Stimulated activated naive B cell treated with anti-CD40 and anti-IgM and Interleukin-4, amounts not matched to agents 10 μg/mL and 1 μg/mL and 100 μg/mL, for 72 hours (primary cell): Measurements from ENCODE around the gene GALNT1.

ENCODE experiments used
- ATAC-seq, 2 donors: fragments of 150-1000 bp; cut with Tn5 transposase; replicated peaks; 2 replicates each; pipeline ENCODE4 v1.10.0; 2021; ENCODE audit warnings: moderate library complexity in 1 of 2
- DNase-seq: peaks from one replicate; pipeline ENCODE4 v3.0.0; 2021
- H3K27ac Mint-ChIP-seq: one replicate; pipeline ENCODE4 v1.8.0; 2022; ENCODE audit warnings: mild to moderate bottlenecking, mixed read lengths
- H3K27me3 Mint-ChIP-seq, 2 donors: one replicate each; pipeline ENCODE4 v1.8.0; 2022; ENCODE audit warnings: mixed read lengths in 2 of 2
- H3K36me3 Mint-ChIP-seq, 2 donors: one replicate each; pipeline ENCODE4 v1.8.0; 2022; ENCODE audit warnings: mixed read lengths in 2 of 2, mild to moderate bottlenecking in 1 of 2
- H3K4me1 Mint-ChIP-seq, 2 donors: one replicate each; pipeline ENCODE4 v1.8.0; 2022; ENCODE audit warnings: mixed read lengths in 2 of 2, mild to moderate bottlenecking in 1 of 2
- H3K4me3 Mint-ChIP-seq, 2 donors: one replicate each; pipeline ENCODE4 v1.8.0; 2022; ENCODE audit warnings: mild to moderate bottlenecking in 2 of 2, mixed read lengths in 2 of 2, moderate library complexity in 1 of 2
- H3K9me3 Mint-ChIP-seq, 2 donors: one replicate each; pipeline ENCODE4 v1.8.0; 2022; ENCODE audit warnings: mixed read lengths in 2 of 2, mild to moderate bottlenecking in 1 of 2

GALNT1 gene

GRCh38 chr18:35688757-35689156 is 107.2 kb downstream of the GALNT1 start:
- DNase-seq (no peak), ATAC-seq (peak in 1 of 2 donors; percentile 38)
- peaks cover 28 to 33% of the 10 kb centered on the region in 2 donors for H3K36me3 Mint-ChIP-seq
- peaks cover 0 to 2% of the 10 kb centered on the region in 2 donors for H3K4me1 Mint-ChIP-seq
- no peak overlapping the region for H3K4me3 Mint-ChIP-seq
- no peaks in the 10 kb centered on the region for H3K9me3 Mint-ChIP-seq
- H3K27ac Mint-ChIP-seq = no peak overlapping the region
- no peaks in the 10 kb centered on the region for H3K27me3 Mint-ChIP-seq

- Mint-ChIP-seq H3K36me3 (peaks cover 21 to 24% of the 10 kb centered on the region in 2 donors), H3K4me3 (no peak overlapping the region), H3K4me1 (peaks cover 0 to 2% of the 10 kb centered on the region in 2 donors), H3K27ac (no peak overlapping the region), H3K9me3 (no peaks in the 10 kb centered on the region), H3K27me3 (no peaks in the 10 kb centered on the region)
- DNase-seq = no peak
- no peak for ATAC-seq
Measured at GRCh38 chr18:35689728-35690127, 108.2 kb downstream of the GALNT1 start.

- no peaks in the 10 kb centered on the region for H3K9me3 Mint-ChIP-seq
- no peaks in the 10 kb centered on the region for H3K27me3 Mint-ChIP-seq
- DNase-seq = no peak
- no peak for ATAC-seq
- H3K27ac Mint-ChIP-seq = no peak overlapping the region
- peaks cover 15 to 16% of the 10 kb centered on the region in 2 donors for H3K36me3 Mint-ChIP-seq
- H3K4me1 Mint-ChIP-seq = peaks cover 0 to 2% of the 10 kb centered on the region in 2 donors
- H3K4me3 Mint-ChIP-seq = no peak overlapping the region
Measured at GRCh38 chr18:35691625-35692024, 110.1 kb downstream of the GALNT1 start.

GRCh38 chr18:35692866-35693265 is 111.3 kb downstream of the GALNT1 start:
- DNase-seq (no peak), ATAC-seq (no peak)
- Mint-ChIP-seq H3K36me3 (peaks cover 13 to 18% of the 10 kb centered on the region in 2 donors), H3K27me3 (no peaks in the 10 kb centered on the region), H3K9me3 (no peaks in the 10 kb centered on the region), H3K4me1 (peaks cover 0 to 2% of the 10 kb centered on the region in 2 donors), H3K4me3 (no peak overlapping the region), H3K27ac (no peak overlapping the region)

- no peak for ATAC-seq
- no peak for DNase-seq
Measured at GRCh38 chr18:35693829-35694228, 112.3 kb downstream of the GALNT1 start.

GRCh38 chr18:35694808-35695207 is 113.3 kb downstream of the GALNT1 start:
- peaks cover 18 to 20% of the 10 kb centered on the region in 2 donors for H3K36me3 Mint-ChIP-seq
- H3K4me3 Mint-ChIP-seq = no peak overlapping the region
- no peaks in the 10 kb centered on the region for H3K4me1 Mint-ChIP-seq
- ATAC-seq = no peak
- H3K27ac Mint-ChIP-seq = no peak overlapping the region
- DNase-seq = no peak
- H3K27me3 Mint-ChIP-seq = no peaks in the 10 kb centered on the region
- H3K9me3 Mint-ChIP-seq = no peaks in the 10 kb centered on the region

More at GRCh38 chr18:35693829-35694228, 112.3 kb downstream of the GALNT1 start:
- no peaks in the 10 kb centered on the region for H3K27me3 Mint-ChIP-seq
- no peaks in the 10 kb centered on the region for H3K4me1 Mint-ChIP-seq
- H3K4me3 Mint-ChIP-seq = no peak overlapping the region
- H3K36me3 Mint-ChIP-seq = peaks cover 9 to 11% of the 10 kb centered on the region in 2 donors
- no peak overlapping the region for H3K27ac Mint-ChIP-seq
- H3K9me3 Mint-ChIP-seq = no peaks in the 10 kb centered on the region

GRCh38 chr18:35695384-35695783 is 113.8 kb downstream of the GALNT1 start:
- Mint-ChIP-seq H3K27me3 (no peaks in the 10 kb centered on the region), H3K4me1 (no peaks in the 10 kb centered on the region), H3K27ac (no peak overlapping the region), H3K4me3 (no peak overlapping the region), H3K36me3 (peaks cover 20 to 26% of the 10 kb centered on the region in 2 donors), H3K9me3 (no peaks in the 10 kb centered on the region)
- ATAC-seq (no peak), DNase-seq (no peak)

- ATAC-seq (no peak), DNase-seq (no peak)
- Mint-ChIP-seq H3K9me3 (no peaks in the 10 kb centered on the region), H3K27ac (no peak overlapping the region), H3K27me3 (no peaks in the 10 kb centered on the region), H3K4me1 (no peaks in the 10 kb centered on the region), H3K36me3 (peaks cover 20 to 29% of the 10 kb centered on the region in 2 donors), H3K4me3 (no peak overlapping the region)
Measured at GRCh38 chr18:35695803-35696202, 114.3 kb downstream of the GALNT1 start.

- no peaks in the 10 kb centered on the region for H3K27me3 Mint-ChIP-seq
- no peaks in the 10 kb centered on the region for H3K4me1 Mint-ChIP-seq
- no peak overlapping the region for H3K4me3 Mint-ChIP-seq
- H3K9me3 Mint-ChIP-seq = no peaks in the 10 kb centered on the region
- ATAC-seq (no peak), DNase-seq (no peak)
- H3K27ac Mint-ChIP-seq = no peak overlapping the region
- H3K36me3 Mint-ChIP-seq = peaks cover 17 to 33% of the 10 kb centered on the region in 2 donors
Measured at GRCh38 chr18:35696307-35696706, 114.8 kb downstream of the GALNT1 start.

- no peaks in the 10 kb centered on the region for H3K27me3 Mint-ChIP-seq
Measured at GRCh38 chr18:35697869-35698268, 116.3 kb downstream of the GALNT1 start.

GRCh38 chr18:35703043-35703688 is 121.6 kb downstream of the GALNT1 start:
- H3K36me3 Mint-ChIP-seq = peaks cover 26 to 52% of the 10 kb centered on the region in 2 donors
- H3K4me3 Mint-ChIP-seq = no peak overlapping the region
- H3K4me1 Mint-ChIP-seq = no peaks in the 10 kb centered on the region
- no peak for ATAC-seq
- H3K27me3 Mint-ChIP-seq = no peaks in the 10 kb centered on the region
- DNase-seq = no peak
- H3K27ac Mint-ChIP-seq = no peak overlapping the region
- H3K9me3 Mint-ChIP-seq = no peaks in the 10 kb centered on the region

More at GRCh38 chr18:35697869-35698268, 116.3 kb downstream of the GALNT1 start:
- no peaks in the 10 kb centered on the region for H3K9me3 Mint-ChIP-seq
- DNase-seq (no peak), ATAC-seq (no peak)
- H3K36me3 Mint-ChIP-seq = peaks cover 19 to 42% of the 10 kb centered on the region in 2 donors
- no peaks in the 10 kb centered on the region for H3K4me1 Mint-ChIP-seq
- H3K27ac Mint-ChIP-seq = no peak overlapping the region
- H3K4me3 Mint-ChIP-seq = no peak overlapping the region

- ATAC-seq = no peak
- no peaks in the 10 kb centered on the region for H3K9me3 Mint-ChIP-seq
- H3K4me1 Mint-ChIP-seq = no peaks in the 10 kb centered on the region
- H3K36me3 Mint-ChIP-seq = peaks cover 27 to 47% of the 10 kb centered on the region in 2 donors
- H3K4me3 Mint-ChIP-seq = no peak overlapping the region
- no peak for DNase-seq
- peak overlapping the region; percentile 53 for H3K27ac Mint-ChIP-seq
- no peaks in the 10 kb centered on the region for H3K27me3 Mint-ChIP-seq
Measured at GRCh38 chr18:35705988-35706387, 124.4 kb downstream of the GALNT1 start.

GRCh38 chr18:35707247-35707646 is 125.7 kb downstream of the GALNT1 start:
- Mint-ChIP-seq H3K36me3 (peaks cover 29 to 47% of the 10 kb centered on the region in 2 donors), H3K4me1 (no peaks in the 10 kb centered on the region), H3K4me3 (no peak overlapping the region), H3K27me3 (no peaks in the 10 kb centered on the region), H3K9me3 (no peaks in the 10 kb centered on the region), H3K27ac (no peak overlapping the region)
- DNase-seq = no peak
- ATAC-seq = no peak

GRCh38 chr18:35707674-35708073 is 126.1 kb downstream of the GALNT1 start:
- ATAC-seq (no peak), DNase-seq (no peak)
- Mint-ChIP-seq H3K4me3 (no peak overlapping the region), H3K9me3 (no peaks in the 10 kb centered on the region), H3K4me1 (no peaks in the 10 kb centered on the region), H3K27ac (no peak overlapping the region), H3K36me3 (peaks cover 33 to 48% of the 10 kb centered on the region in 2 donors), H3K27me3 (no peaks in the 10 kb centered on the region)

GRCh38 chr18:35710581-35710980 is 129.0 kb downstream of the GALNT1 start:
- no peaks in the 10 kb centered on the region for H3K4me1 Mint-ChIP-seq
- ATAC-seq = no peak
- H3K27ac Mint-ChIP-seq = no peak overlapping the region
- no peak overlapping the region for H3K4me3 Mint-ChIP-seq
- DNase-seq = no peak
- no peaks in the 10 kb centered on the region for H3K27me3 Mint-ChIP-seq
- peaks cover 0 to 2% of the 10 kb centered on the region in 2 donors for H3K9me3 Mint-ChIP-seq
- H3K36me3 Mint-ChIP-seq = peaks cover 31 to 44% of the 10 kb centered on the region in 2 donors
